Smooth muscle cell (in vitro differentiated cells): Measurements from ENCODE around the gene INTS4. TPM values are rescaled to one million over a fixed set of nuclear protein-coding genes. Genes with fewer than 3 reads are reported as not detected.

Source experiments
- DNase-seq: peaks from one replicate; lab custom pipeline; 2025; ENCODE audit not compliant: unreplicated experiment; lab: John Stamatoyannopoulos, UW
- H2AFZ ChIP-seq: fragments of 200-600 bp; sonication (generic); 2 replicates; pipeline ENCODE4 v1.6.0; 2016; ENCODE audit warnings: antibody characterized with exemption, low read depth, mild to moderate bottlenecking
- H3F3A ChIP-seq: fragments of 200-600 bp; sonication (generic); 2 replicates; pipeline ENCODE4 v1.6.0; 2017; ENCODE audit warnings: antibody characterized with exemption, low read depth
- H3K27ac ChIP-seq: fragments of 200-600 bp; sonication (generic); 2 replicates; pipeline ENCODE4 v1.5.1; 2016; ENCODE audit warnings: low read depth, mild to moderate bottlenecking
- H3K27me3 ChIP-seq: fragments of 200-600 bp; sonication (generic); 2 replicates; pipeline ENCODE4 v1.6.1; 2016; ENCODE audit warnings: low read depth, mild to moderate bottlenecking
- H3K36me3 ChIP-seq: fragments of 200-600 bp; sonication (generic); 2 replicates; pipeline ENCODE4 v1.5.1; 2016; ENCODE audit warnings: low read depth
- H3K4me1 ChIP-seq: fragments of 200-600 bp; sonication (generic); 2 replicates; pipeline ENCODE4 v1.5.1; 2016; ENCODE audit warnings: low read depth
- H3K4me2 ChIP-seq: fragments of 200-600 bp; sonication (generic); 2 replicates; pipeline ENCODE4 v1.6.0; 2016; ENCODE audit warnings: mild to moderate bottlenecking
- H3K4me3 ChIP-seq: fragments of 200-600 bp; sonication (generic); 2 replicates; pipeline ENCODE4 v1.5.1; 2016; ENCODE audit warnings: mild to moderate bottlenecking
- H3K79me2 ChIP-seq: fragments of 200-600 bp; sonication (generic); 2 replicates; pipeline ENCODE4 v1.6.0; 2016; ENCODE audit warnings: low read depth, mild to moderate bottlenecking
- H3K9ac ChIP-seq: fragments of 200-600 bp; sonication (generic); 2 replicates; pipeline ENCODE4 v1.6.0; 2016; ENCODE audit warnings: low read depth
- H3K9me3 ChIP-seq: fragments of 200-600 bp; sonication (generic); replicated peaks from 2 replicates; pipeline ENCODE4 v1.5.1; 2016; ENCODE audit warnings: low read depth
- H4K20me1 ChIP-seq: fragments of 200-600 bp; sonication (generic); 2 replicates; pipeline ENCODE4 v1.6.0; 2016; ENCODE audit warnings: low read depth
- CTCF ChIP-seq: fragments of 200-600 bp; sonication (generic); IDR thresholded peaks from 2 replicates; pipeline ENCODE4 v1.5.1; 2017; ENCODE audit warnings: borderline replicate concordance, mild to moderate bottlenecking, antibody characterized with exemption; ENCODE audit not compliant: insufficient read depth, poor library complexity, severe bottlenecking
- WGBS: methylation state at CpG from one replicate; pipeline ENCODE4 v1.1.7; 2016; ENCODE audit warnings: low lambda C conversion rate; 5-methylcytosine and 5-hydroxymethylcytosine counted together
- polyA plus RNA-seq: library from polyadenylated mRNA; unstranded; fragments of >200 nt; fragmentation: Nextera tagmentation; extraction: Ambion mirVana; gene quantifications from 2 replicates; pipeline ENCODE4 v1.2.1, GENCODE V29; 2016
- total RNA-seq: library from RNA; depleted of rRNA; stranded (reverse); fragments of >200 nt; gene quantifications from 2 replicates; pipeline ENCODE4 v1.2.3, GENCODE V29; 2014

Gene INTS4
- total and polyA plus RNA-seq, 2 experiments from 2014 or later = 22.4 to 28.9 TPM

- Histone ChIP-seq H3K4me1 (peaks cover 6% of the 10 kb centered on the region), H3K9ac (no peak overlapping the region), H3F3A (no peaks in the 10 kb centered on the region), H3K4me3 (no peak overlapping the region), H3K27ac (peak overlapping the region; percentile 99), H4K20me1 (no peaks in the 10 kb centered on the region), H3K9me3 (no peaks in the 10 kb centered on the region), H3K27me3 (no peaks in the 10 kb centered on the region), H2AFZ (no peak overlapping the region), H3K79me2 (no peaks in the 10 kb centered on the region), H3K36me3 (no peaks in the 10 kb centered on the region), H3K4me2 (peak overlapping the region; percentile 84)
- TF ChIP-seq CTCF = no peak
- 96% methylated on average over 15 of the region's 15 CpGs for WGBS
- DNase-seq = no peak
Measured at GRCh38 chr11:78040691-78041379, 46.4 kb upstream of the INTS4 start.

DNA sequence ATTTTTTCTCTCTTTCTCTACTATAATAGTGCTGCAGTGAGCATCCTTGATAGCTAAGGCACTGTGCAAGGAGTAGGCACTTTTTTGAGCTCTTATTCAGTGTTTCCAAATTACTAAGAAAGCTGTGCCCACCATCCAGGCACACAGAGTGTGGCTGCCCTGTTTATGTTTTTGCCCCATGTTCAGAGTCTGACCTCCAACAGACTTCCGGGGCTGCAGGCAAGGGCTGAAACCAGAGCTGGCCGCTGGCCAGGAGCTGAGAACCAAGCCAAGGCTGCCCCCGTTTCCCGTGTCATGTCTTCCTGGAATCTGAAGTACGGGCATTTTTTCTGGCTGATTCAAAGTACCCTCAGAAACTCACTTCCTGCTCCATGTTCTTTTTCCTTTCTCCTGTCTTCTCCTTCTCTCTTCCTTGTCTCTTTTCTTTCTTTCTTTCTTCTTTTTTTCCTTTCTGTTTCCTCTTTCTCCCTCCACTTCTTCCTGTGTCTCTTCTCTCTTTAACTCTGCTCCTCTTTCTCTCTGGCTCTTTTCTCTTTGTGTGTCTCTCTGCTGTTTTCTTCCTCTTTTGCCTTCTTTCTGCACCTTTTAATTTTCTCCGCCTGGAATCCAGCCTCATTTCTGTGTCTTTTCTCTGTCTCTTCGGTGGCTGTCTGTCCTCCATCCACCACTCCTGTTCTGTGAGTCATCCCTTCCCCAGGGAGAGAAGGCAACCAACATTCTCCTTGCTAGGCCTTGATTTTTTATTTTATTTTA is 45.6 kb upstream of the INTS4 start:
- Histone ChIP-seq H3K9ac (peak overlapping the region; percentile 90), H3F3A (no peaks in the 10 kb centered on the region), H4K20me1 (no peaks in the 10 kb centered on the region), H3K4me3 (peak overlapping the region; percentile 26), H3K79me2 (no peaks in the 10 kb centered on the region), H3K4me1 (peaks cover 6% of the 10 kb centered on the region), H3K9me3 (no peaks in the 10 kb centered on the region), H3K4me2 (peak overlapping the region; percentile 84), H3K27ac (peak overlapping the region; percentile 99), H2AFZ (peak overlapping the region; percentile 97), H3K27me3 (no peaks in the 10 kb centered on the region), H3K36me3 (no peaks in the 10 kb centered on the region)
- no peak for TF ChIP-seq CTCF
- WGBS = 13% methylated on average over 7 of the region's 7 CpGs
- DNase-seq = peak; percentile 7

- no peak overlapping the region for H3K9ac ChIP-seq
- peaks cover 6% of the 10 kb centered on the region for H3K4me1 ChIP-seq
- H3K9me3 ChIP-seq = no peaks in the 10 kb centered on the region
- no peak overlapping the region for H3K4me3 ChIP-seq
- H3K4me2 ChIP-seq = peak overlapping the region; percentile 84
- no peak for TF ChIP-seq CTCF
- H2AFZ ChIP-seq = peak overlapping the region; percentile 97
- DNase-seq = no peak
- H3K79me2 ChIP-seq = no peaks in the 10 kb centered on the region
- H3F3A ChIP-seq = no peaks in the 10 kb centered on the region
- peak overlapping the region; percentile 99 for H3K27ac ChIP-seq
- no peaks in the 10 kb centered on the region for H3K27me3 ChIP-seq
- 95% methylated on average over 4 of the region's 4 CpGs for WGBS
- H4K20me1 ChIP-seq = no peaks in the 10 kb centered on the region
- H3K36me3 ChIP-seq = no peaks in the 10 kb centered on the region
Measured at GRCh38 chr11:78039391-78039918, 45.0 kb upstream of the INTS4 start.
